ENCODE measurements around the gene DNMT3L.

DNA sequence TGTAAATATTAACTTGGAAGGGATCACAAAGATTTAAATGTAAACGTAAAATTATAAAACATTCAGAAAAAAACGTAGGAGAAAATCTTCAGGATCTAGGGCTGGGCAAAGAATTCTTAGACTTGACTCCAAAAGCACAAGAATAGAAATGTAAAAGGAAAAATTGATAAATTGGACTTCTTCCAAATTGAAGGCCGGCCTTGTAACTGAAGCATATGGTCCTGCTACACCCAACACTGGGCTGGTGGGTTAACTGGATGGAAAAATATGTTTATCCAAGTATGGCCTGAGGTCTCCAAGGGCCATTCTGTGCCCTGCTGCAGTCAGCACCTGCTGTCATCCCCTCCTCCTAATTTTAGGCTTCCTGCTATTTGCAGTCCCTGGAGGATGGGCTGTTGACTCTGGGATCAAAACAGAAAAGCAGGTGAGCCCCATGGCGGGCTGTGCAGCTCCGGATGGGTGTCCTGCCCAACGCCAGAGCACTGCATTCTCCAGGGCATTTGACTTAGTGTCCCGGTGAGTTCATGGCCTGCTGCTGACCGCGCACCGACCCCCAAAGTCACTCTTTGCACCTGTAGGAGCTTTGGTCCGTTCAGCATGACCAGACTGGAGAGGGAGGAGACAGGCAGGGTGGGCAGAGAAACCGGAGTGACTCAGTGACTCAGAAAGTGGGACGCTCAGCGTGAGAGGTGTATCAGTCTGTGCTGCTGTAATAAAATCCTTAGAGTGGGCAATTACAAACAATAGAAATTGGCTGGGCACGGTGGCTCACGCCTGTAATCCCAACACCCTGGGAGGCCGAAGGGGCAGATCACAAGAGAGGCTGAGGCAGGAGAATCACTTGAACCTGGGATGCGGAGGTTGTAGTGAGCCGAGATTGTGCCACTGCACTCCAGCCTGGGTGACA, 17.9 kb upstream of the DNMT3L start:
- no peak for TF ChIP-seq POLR2A (IDR thresholded peaks at IDR 0.05)
- TF ChIP-seq CTCF (IDR thresholded peaks at IDR 0.05), result no peak

Data from body of pancreas (tissue), 4 donors.